ENCODE measurements around the gene SLC5A6.

The SLC5A6 gene

DNA sequence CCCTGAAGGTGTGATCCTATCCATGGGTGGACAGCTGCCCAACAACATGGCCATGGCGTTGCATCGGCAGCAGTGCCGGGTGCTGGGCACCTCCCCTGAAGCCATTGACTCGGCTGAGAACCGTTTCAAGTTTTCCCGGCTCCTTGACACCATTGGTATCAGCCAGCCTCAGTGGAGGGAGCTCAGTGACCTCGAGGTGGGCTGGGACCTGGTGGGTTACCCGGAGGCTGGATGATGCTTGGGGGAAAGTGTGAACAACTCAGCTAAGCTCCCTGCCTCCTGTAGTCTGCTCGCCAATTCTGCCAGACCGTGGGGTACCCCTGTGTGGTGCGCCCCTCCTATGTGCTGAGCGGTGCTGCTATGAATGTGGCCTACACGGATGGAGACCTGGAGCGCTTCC is 21.3 kb upstream of the SLC5A6 start:
- Histone ChIP-seq H3K9ac (ENCODE audit: low read length) (no peak overlapping the region), H3K27ac (ENCODE audit: low read depth, low read length) (no peak overlapping the region), H3K4me1 (ENCODE audit: control insufficient read depth, insufficient read depth, low read length) (no peaks in the 10 kb centered on the region), H3K36me3 (ENCODE audit: control insufficient read depth, insufficient read depth, low read length) (peaks cover 96% of the 10 kb centered on the region), H3K4me3 (ENCODE audit: low read depth, low read length) (no peak overlapping the region), H3K27me3 (ENCODE audit: control insufficient read depth, insufficient read depth, low read length) (no peaks in the 10 kb centered on the region), H3K9me3 (ENCODE audit: control insufficient read depth, insufficient read depth, low read depth, low read length) (no peaks in the 10 kb centered on the region)

DNA sequence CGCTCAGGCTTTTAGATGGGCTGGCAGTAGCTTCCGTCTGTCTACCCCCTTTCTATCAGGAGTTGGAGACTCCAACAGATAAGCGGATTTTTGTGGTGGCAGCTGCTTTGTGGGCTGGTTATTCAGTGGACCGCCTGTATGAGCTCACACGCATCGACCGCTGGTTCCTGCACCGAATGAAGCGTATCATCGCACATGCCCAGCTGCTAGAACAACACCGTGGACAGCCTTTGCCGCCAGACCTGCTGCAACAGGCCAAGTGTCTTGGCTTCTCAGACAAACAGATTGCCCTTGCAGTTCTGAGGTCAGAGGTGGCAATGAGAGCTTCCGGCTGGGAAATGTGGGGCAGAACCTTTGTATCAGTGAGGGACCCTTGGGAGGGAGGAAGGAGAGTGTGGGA is 19.9 kb upstream of the SLC5A6 start:
- peaks cover 96% of the 10 kb centered on the region for H3K36me3 ChIP-seq (ENCODE audit: control insufficient read depth, insufficient read depth, low read length)

DNA sequence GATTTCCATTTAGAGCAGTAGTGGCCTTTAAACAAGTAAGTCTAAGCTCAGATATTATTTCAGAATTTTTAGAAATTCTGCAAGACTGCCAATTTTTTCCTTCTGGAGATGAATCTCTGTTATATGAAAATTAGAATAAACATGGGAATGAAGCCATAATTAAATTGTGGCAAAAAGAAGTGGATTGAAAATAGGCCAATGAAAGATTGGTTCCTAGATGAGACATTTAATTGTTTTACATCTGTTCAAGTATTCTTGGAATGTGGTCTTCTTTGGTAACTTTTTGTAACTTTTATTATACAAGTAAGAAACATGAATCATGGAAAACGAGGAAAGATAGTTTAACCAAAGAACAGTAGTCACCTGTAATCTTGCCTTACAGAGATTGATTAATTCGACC is 15.4 kb upstream of the SLC5A6 start:
- Histone ChIP-seq H3K4me1 (ENCODE audit: control insufficient read depth, insufficient read depth, low read length) (no peaks in the 10 kb centered on the region), H3K27me3 (ENCODE audit: control insufficient read depth, insufficient read depth, low read length) (no peaks in the 10 kb centered on the region), H3K36me3 (ENCODE audit: control insufficient read depth, insufficient read depth, low read length) (peaks cover 94% of the 10 kb centered on the region), H3K27ac (ENCODE audit: low read depth, low read length) (no peak overlapping the region), H3K4me3 (ENCODE audit: low read depth, low read length) (no peak overlapping the region), H3K9me3 (ENCODE audit: control insufficient read depth, insufficient read depth, low read depth, low read length) (no peaks in the 10 kb centered on the region), H3K9ac (ENCODE audit: low read length) (no peak overlapping the region)

More for the DNA sequence above, 19.9 kb upstream of the SLC5A6 start:
- Histone ChIP-seq H3K4me3 (ENCODE audit: low read depth, low read length) (no peak overlapping the region), H3K27ac (ENCODE audit: low read depth, low read length) (no peak overlapping the region), H3K27me3 (ENCODE audit: control insufficient read depth, insufficient read depth, low read length) (no peaks in the 10 kb centered on the region), H3K9me3 (ENCODE audit: control insufficient read depth, insufficient read depth, low read depth, low read length) (no peaks in the 10 kb centered on the region), H3K4me1 (ENCODE audit: control insufficient read depth, insufficient read depth, low read length) (no peaks in the 10 kb centered on the region), H3K9ac (ENCODE audit: low read length) (no peak overlapping the region)

DNA sequence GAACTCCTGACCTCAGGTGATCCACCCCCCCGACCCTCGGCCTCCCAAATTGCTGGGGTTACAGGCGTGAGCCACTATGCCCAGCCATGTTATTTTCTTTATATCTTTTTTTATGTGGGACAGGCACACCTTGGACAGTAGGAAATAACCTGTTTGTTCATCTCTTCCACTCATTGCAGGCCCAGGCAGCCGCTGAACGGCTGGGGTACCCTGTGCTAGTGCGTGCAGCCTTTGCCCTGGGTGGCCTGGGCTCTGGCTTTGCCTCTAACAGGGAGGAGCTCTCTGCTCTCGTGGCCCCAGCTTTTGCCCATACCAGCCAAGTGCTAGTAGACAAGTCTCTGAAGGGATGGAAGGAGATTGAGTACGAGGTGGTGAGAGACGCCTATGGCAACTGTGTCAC is 13.5 kb upstream of the SLC5A6 start:
- Histone ChIP-seq H3K9me3 (ENCODE audit: control insufficient read depth, insufficient read depth, low read depth, low read length) (no peaks in the 10 kb centered on the region), H3K36me3 (ENCODE audit: control insufficient read depth, insufficient read depth, low read length) (peaks cover 94% of the 10 kb centered on the region), H3K9ac (ENCODE audit: low read length) (no peak overlapping the region), H3K4me3 (ENCODE audit: low read depth, low read length) (no peak overlapping the region), H3K4me1 (ENCODE audit: control insufficient read depth, insufficient read depth, low read length) (no peaks in the 10 kb centered on the region), H3K27ac (ENCODE audit: low read depth, low read length) (no peak overlapping the region), H3K27me3 (ENCODE audit: control insufficient read depth, insufficient read depth, low read length) (no peaks in the 10 kb centered on the region)

DNA sequence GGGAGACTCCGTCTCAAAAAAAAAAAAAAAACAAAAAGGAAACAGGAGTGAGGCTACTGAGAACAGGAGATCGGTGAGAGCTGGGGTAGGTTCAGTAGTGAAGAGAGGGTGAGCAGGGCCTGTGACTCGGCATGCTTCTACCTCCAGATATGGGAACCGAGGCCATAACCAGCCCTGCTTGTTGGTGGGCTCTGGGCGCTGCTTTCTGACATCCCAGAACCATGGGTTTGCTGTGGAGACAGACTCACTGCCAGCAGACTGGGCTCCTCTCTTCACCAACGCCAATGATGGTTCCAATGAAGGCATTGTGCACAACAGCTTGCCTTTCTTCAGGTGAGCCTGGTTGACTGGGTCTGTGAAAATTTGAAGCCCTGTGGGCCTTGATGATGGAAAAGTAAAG is 11.3 kb upstream of the SLC5A6 start:
- Histone ChIP-seq H3K4me3 (ENCODE audit: low read depth, low read length) (no peak overlapping the region), H3K27ac (ENCODE audit: low read depth, low read length) (no peak overlapping the region), H3K36me3 (ENCODE audit: control insufficient read depth, insufficient read depth, low read length) (peaks cover 95% of the 10 kb centered on the region), H3K4me1 (ENCODE audit: control insufficient read depth, insufficient read depth, low read length) (peaks cover 3% of the 10 kb centered on the region), H3K9me3 (ENCODE audit: control insufficient read depth, insufficient read depth, low read depth, low read length) (no peaks in the 10 kb centered on the region), H3K27me3 (ENCODE audit: control insufficient read depth, insufficient read depth, low read length) (no peaks in the 10 kb centered on the region), H3K9ac (ENCODE audit: low read length) (no peak overlapping the region)

DNA sequence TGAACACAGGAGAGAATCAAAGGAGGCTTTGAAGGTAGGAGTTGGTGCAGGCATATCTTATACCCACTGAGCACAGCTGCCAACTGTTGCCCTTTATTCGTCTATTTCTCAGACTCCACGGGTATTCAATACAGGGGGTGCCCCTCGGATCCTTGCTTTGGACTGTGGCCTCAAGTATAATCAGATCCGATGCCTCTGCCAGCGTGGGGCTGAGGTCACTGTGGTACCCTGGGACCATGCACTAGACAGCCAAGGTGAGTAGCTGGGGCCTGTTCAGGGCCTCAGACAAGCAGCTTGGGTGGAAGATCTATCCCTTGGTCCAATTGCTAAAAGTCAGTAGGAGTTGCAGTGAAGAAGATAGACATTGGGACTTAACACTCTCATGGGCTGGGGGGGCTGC is 10.3 kb upstream of the SLC5A6 start:
- H3K27ac ChIP-seq (ENCODE audit: low read depth, low read length) = no peak overlapping the region
- H3K4me3 ChIP-seq (ENCODE audit: low read depth, low read length) = no peak overlapping the region
- H3K27me3 ChIP-seq (ENCODE audit: control insufficient read depth, insufficient read depth, low read length) = no peaks in the 10 kb centered on the region
- no peak overlapping the region for H3K9ac ChIP-seq (ENCODE audit: low read length)
- H3K4me1 ChIP-seq (ENCODE audit: control insufficient read depth, insufficient read depth, low read length) = peaks cover 7% of the 10 kb centered on the region
- no peaks in the 10 kb centered on the region for H3K9me3 ChIP-seq (ENCODE audit: control insufficient read depth, insufficient read depth, low read depth, low read length)
- H3K36me3 ChIP-seq (ENCODE audit: control insufficient read depth, insufficient read depth, low read length) = peaks cover 88% of the 10 kb centered on the region

DNA sequence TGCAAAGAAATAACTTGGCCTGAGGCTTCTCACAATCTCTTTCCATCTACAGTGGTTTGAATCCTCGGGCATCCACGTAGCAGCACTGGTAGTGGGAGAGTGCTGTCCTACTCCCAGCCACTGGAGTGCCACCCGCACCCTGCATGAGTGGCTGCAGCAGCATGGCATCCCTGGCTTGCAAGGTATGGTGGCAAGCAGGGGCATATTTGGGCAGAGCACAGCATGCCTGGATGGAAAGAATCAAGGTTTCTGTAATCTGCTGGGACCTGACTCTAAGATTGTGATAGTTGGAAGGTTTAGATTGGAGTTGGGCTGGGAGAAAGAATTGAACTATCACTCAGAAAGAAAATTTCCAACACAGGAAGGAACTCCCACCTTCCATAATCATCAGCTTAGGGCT is 9.1 kb upstream of the SLC5A6 start:
- Histone ChIP-seq H3K9me3 (ENCODE audit: control insufficient read depth, insufficient read depth, low read depth, low read length) (no peaks in the 10 kb centered on the region), H3K9ac (ENCODE audit: low read length) (no peak overlapping the region), H3K27me3 (ENCODE audit: control insufficient read depth, insufficient read depth, low read length) (no peaks in the 10 kb centered on the region), H3K36me3 (ENCODE audit: control insufficient read depth, insufficient read depth, low read length) (peaks cover 82% of the 10 kb centered on the region), H3K4me3 (ENCODE audit: low read depth, low read length) (no peak overlapping the region), H3K27ac (ENCODE audit: low read depth, low read length) (no peak overlapping the region), H3K4me1 (ENCODE audit: control insufficient read depth, insufficient read depth, low read length) (peaks cover 13% of the 10 kb centered on the region)

DNA sequence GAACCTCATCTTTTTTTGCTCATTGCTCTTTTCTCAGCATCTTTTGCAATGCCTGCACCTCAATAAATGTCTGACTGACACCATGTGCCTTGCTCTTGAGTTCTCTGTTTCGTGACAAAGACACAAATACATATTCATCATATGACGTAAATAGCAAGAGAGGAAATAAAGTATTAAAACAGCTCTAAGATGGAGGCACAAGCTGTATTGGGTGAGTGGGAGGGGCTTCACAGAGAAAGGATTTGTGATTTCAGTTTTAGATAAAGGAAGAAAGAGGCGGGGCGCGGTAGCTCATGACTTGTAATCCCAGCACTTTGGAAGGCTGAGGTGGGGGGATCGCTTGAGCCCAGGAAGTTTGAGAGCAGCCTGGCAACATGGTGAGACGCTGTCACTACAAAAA is 8.0 kb upstream of the SLC5A6 start:
- Histone ChIP-seq H3K4me1 (ENCODE audit: control insufficient read depth, insufficient read depth, low read length) (peaks cover 13% of the 10 kb centered on the region), H3K36me3 (ENCODE audit: control insufficient read depth, insufficient read depth, low read length) (peaks cover 78% of the 10 kb centered on the region), H3K9ac (ENCODE audit: low read length) (no peak overlapping the region), H3K9me3 (ENCODE audit: control insufficient read depth, insufficient read depth, low read depth, low read length) (no peaks in the 10 kb centered on the region), H3K27me3 (ENCODE audit: control insufficient read depth, insufficient read depth, low read length) (no peaks in the 10 kb centered on the region), H3K27ac (ENCODE audit: low read depth, low read length) (no peak overlapping the region), H3K4me3 (ENCODE audit: low read depth, low read length) (no peak overlapping the region)

DNA sequence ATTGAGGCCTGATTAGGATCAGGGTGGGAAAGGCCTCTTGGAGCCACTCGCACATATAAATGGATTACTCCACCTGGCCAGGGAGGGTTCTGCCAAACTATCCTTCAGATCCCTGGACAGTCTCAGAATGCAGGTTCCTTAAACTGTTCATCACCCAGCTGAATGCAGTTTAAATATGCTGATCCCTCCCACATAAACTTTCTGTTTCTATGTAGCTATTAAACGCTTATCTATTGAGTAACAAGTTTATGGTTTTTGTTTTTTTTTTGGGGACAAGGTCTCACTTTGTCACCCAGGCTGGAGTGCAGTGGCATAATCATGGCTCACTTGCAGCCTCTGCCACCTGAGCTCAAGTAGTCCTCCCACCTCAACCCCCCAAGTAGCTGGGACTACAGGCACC is 7.0 kb upstream of the SLC5A6 start:
- H3K9me3 ChIP-seq (ENCODE audit: control insufficient read depth, insufficient read depth, low read depth, low read length) = no peaks in the 10 kb centered on the region
- H3K4me1 ChIP-seq (ENCODE audit: control insufficient read depth, insufficient read depth, low read length) = peaks cover 13% of the 10 kb centered on the region
- H3K27me3 ChIP-seq (ENCODE audit: control insufficient read depth, insufficient read depth, low read length) = no peaks in the 10 kb centered on the region
- peaks cover 70% of the 10 kb centered on the region for H3K36me3 ChIP-seq (ENCODE audit: control insufficient read depth, insufficient read depth, low read length)
- H3K27ac ChIP-seq (ENCODE audit: low read depth, low read length) = no peak overlapping the region
- no peak overlapping the region for H3K4me3 ChIP-seq (ENCODE audit: low read depth, low read length)
- H3K9ac ChIP-seq (ENCODE audit: low read length) = no peak overlapping the region

DNA sequence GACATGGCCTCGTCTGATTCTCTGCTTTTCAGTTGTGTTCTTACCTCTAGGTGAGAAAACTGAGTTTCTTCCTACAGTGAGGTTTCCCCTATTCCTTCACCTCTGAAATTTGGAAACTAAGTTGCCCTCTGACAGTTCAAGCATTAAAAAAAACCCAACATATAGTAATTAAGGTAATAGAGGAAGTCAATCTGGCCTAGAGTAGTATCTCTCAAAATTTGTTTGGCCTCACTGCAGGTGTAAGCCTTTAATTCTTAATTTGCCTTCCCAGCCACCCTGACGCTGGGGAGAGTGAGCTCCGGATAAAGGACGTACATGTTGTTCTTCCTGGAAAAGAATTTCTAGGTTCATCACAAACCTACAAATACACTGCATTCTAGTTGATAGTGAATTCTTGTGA is 6.5 kb upstream of the SLC5A6 start:
- Histone ChIP-seq H3K9ac (ENCODE audit: low read length) (peak overlapping the region; percentile 99), H3K4me3 (ENCODE audit: low read depth, low read length) (peak overlapping the region; percentile 90), H3K9me3 (ENCODE audit: control insufficient read depth, insufficient read depth, low read depth, low read length) (no peaks in the 10 kb centered on the region), H3K4me1 (ENCODE audit: control insufficient read depth, insufficient read depth, low read length) (peaks cover 13% of the 10 kb centered on the region), H3K27ac (ENCODE audit: low read depth, low read length) (peak overlapping the region; percentile 99; the same call in 1 of the 2 replicates), H3K36me3 (ENCODE audit: control insufficient read depth, insufficient read depth, low read length) (peaks cover 66% of the 10 kb centered on the region), H3K27me3 (ENCODE audit: control insufficient read depth, insufficient read depth, low read length) (no peaks in the 10 kb centered on the region)

DNA sequence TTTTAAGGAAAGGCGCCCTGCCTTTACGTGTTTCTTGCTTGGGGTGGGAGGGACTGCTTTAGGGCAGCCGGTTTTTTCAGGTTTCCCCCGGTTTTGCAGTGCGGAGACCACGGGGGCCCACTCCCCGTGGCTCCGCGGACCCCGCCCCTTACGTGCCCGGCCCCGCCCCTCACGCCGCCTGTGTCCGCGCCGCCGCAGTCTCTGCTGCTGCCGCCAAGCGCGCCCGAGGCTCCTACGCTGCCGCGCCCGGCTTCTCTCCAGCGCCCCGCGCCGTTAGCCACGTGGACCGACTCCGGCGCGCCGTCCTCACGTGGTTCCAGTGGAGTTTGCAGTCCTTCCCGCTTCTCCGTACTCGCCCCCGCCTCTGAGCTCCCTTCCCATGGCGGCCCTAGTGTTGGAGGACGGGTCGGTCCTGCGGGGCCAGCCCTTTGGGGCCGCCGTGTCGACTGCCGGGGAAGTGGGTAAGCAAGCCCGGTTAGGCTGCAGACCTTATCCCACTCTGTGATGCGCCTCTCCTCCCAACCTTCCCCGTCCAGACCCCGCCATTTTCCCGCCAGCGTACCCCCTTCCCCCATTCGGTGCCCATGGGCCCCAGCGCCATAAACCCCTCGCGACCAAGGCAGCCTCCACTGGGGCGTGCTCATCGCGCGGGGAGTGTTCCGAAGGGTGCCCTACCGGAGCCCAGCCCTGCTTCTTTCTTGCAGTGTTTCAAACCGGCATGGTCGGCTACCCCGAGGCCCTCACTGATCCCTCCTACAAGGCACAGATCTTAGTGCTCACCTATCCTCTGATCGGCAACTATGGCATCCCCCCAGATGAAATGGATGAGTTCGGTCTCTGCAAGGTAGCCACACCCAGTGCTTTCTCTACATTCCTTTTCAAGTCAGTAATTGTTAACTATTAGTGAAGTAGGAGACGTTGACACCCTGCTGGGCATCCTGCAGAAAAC is 5.4 kb upstream of the SLC5A6 start, which contains the start of gene CAD:
TSS of gene CAD (plus strand) at position 197 of the 949 bp plus-strand sequence. CDS start at position 380, 183 bp downstream.
- H3K27me3 ChIP-seq (ENCODE audit: control insufficient read depth, insufficient read depth, low read length) = no peaks in the 10 kb centered on the region
- H3K9me3 ChIP-seq (ENCODE audit: control insufficient read depth, insufficient read depth, low read depth, low read length) = no peaks in the 10 kb centered on the region
- peak within 1 kb of the TSS; percentile 99 for H3K27ac ChIP-seq (ENCODE audit: low read depth, low read length)
- peaks cover 55% of the 10 kb centered on the region for H3K36me3 ChIP-seq (ENCODE audit: control insufficient read depth, insufficient read depth, low read length)
- H3K9ac ChIP-seq (ENCODE audit: low read length) = peak within 1 kb of the TSS; percentile 99
- H3K4me1 ChIP-seq (ENCODE audit: control insufficient read depth, insufficient read depth, low read length) = peaks cover 13% of the 10 kb centered on the region
- peak within 1 kb of the TSS; percentile 90 for H3K4me3 ChIP-seq (ENCODE audit: low read depth, low read length)

All from HUES6 (cell line).